Panc1 (cell line): ENCODE measurements around the gene IL13RA2. TPM values are rescaled to one million over a fixed set of nuclear protein-coding genes. Genes with fewer than 3 reads are reported as not detected.

Source experiments
- ATAC-seq: fragments of 200-7000 bp; cut with Tn5 transposase; 2 replicates; pipeline ENCODE4 v1.9.1; 2020; ENCODE audit warnings: mild to moderate bottlenecking, moderate library complexity
- Bru-seq: library from RNA; stranded (reverse); fragments of 400-500 nt; gene quantifications from one replicate; lab custom pipeline; 2021; lab: Mats Ljungman, UMichigan
- BruChase-seq, 2 experiments: library from RNA; stranded (reverse); fragments of 400-500 nt; gene quantifications; one replicate each; lab custom pipeline; 2021; lab: Mats Ljungman, UMichigan
- BruUV-seq: library from RNA; stranded (reverse); fragments of 400-500 nt; replicated peaks from 2 replicates; lab custom pipeline; 2021; lab: Mats Ljungman, UMichigan
- CTCF ChIA-PET: fragments of 300-600 bp; sonication (Branson Sonifier 250); formaldehyde crosslinking; loops from one replicate; lab custom pipeline; 2022; ENCODE audit warnings: antibody characterized with exemption; lab: Charles Lee
- POLR2A ChIA-PET: fragments of 300-600 bp; sonication (Branson Sonifier 250); formaldehyde crosslinking; loops from one replicate; lab custom pipeline; 2022; ENCODE audit warnings: antibody characterized with exemption; lab: Charles Lee
- DNase-seq: peaks from one replicate; pipeline ENCODE4 v3.0.0-alpha.2; 2010; ENCODE audit warnings: low read depth, low spot score
- H3K27ac ChIP-seq: 2 replicates; pipeline ENCODE4 v1.5.1; 2011; ENCODE audit warnings: mild to moderate bottlenecking, low read length, inconsistent platforms
- H3K27me3 ChIP-seq: fragments of 200-500 bp; sonication (Bioruptor generic); 2 replicates; pipeline ENCODE4 v1.6.0; 2014; ENCODE audit warnings: low read length, inconsistent platforms; ENCODE audit not compliant: control insufficient read depth, insufficient read depth
- H3K36me3 ChIP-seq: fragments of 200-500 bp; sonication (Bioruptor generic); 2 replicates; pipeline ENCODE4 v1.5.1; 2014; ENCODE audit warnings: inconsistent platforms, mild to moderate bottlenecking, low read length, moderate library complexity; ENCODE audit not compliant: control insufficient read depth, insufficient read depth
- H3K4me1 ChIP-seq: 2 replicates; pipeline ENCODE4 v1.5.1; 2011; ENCODE audit warnings: inconsistent platforms, mild to moderate bottlenecking, low read length, moderate library complexity; ENCODE audit not compliant: control insufficient read depth, insufficient read depth
- H3K4me3 ChIP-seq, 2 experiments: 2 replicates each; pipeline ENCODE4 v1.5.1; 2011 to 2012; ENCODE audit warnings: low read depth in 2 of 2, low read length in 2 of 2, mild to moderate bottlenecking in 2 of 2, inconsistent platforms in 1 of 2, moderate library complexity in 1 of 2
- H3K9me3 ChIP-seq: fragments of 200-500 bp; sonication (Bioruptor generic); 2 replicates; pipeline ENCODE4 v1.5.1; 2014; ENCODE audit warnings: low read depth, mild to moderate bottlenecking, inconsistent platforms, low read length, moderate library complexity; ENCODE audit not compliant: control insufficient read depth, insufficient read depth
- POLR2AphosphoS5 ChIP-seq: IDR thresholded peaks from 2 replicates; pipeline ENCODE4 v1.6.1; 2012; ENCODE audit warnings: mild to moderate bottlenecking, low read depth, low read length, moderate library complexity
- SIN3A ChIP-seq: IDR thresholded peaks from 2 replicates; pipeline ENCODE4 v1.6.1; 2012; ENCODE audit warnings: low read depth, mild to moderate bottlenecking, low read length, moderate library complexity, borderline replicate concordance; ENCODE audit not compliant: insufficient read depth
- TCF7L2 ChIP-seq: IDR thresholded peaks from 2 replicates; pipeline ENCODE4 v1.6.1; 2011; ENCODE audit warnings: mild to moderate bottlenecking, low read depth, low read length, inconsistent platforms
- in situ Hi-C: cut with HindIII; loops from 2 replicates; pipeline ENCODE4 v1.10.0; 2016; ENCODE audit warnings: low sequenced_read_pairs, low pct_unique_long_range_greater_than_20kb
- intact Hi-C: fragments of 100-400 bp; cut with micrococcal nuclease; formaldehyde crosslinking; loops from one replicate; pipeline ENCODE4 v1.10.0; 2022; ENCODE audit not compliant: unreplicated experiment
- long read RNA-seq: library from polyadenylated mRNA; unstranded; transcript quantifications from one replicate; pipeline ENCODE4 v2.0.0, GENCODE V29; 2021; ENCODE audit not compliant: unreplicated experiment
- polyA plus RNA-seq: library from polyadenylated mRNA; unstranded; fragments of >200 nt; gene quantifications from one replicate; pipeline ENCODE4 v1.2.1, GENCODE V29; 2012; ENCODE audit warnings: missing spikeins; ENCODE audit not compliant: insufficient read length
- total RNA-seq: library from RNA; stranded (reverse); gene quantifications from one replicate; pipeline ENCODE4 v1.2.1, GENCODE V29; 2021; ENCODE audit not compliant: unreplicated experiment
- TF ChIP-seq, protein P1 (sequence below): fragments of 450-650 bp; IDR thresholded peaks from 2 replicates; pipeline ENCODE4 v1.5.1; 2017; ENCODE audit warnings: mild to moderate bottlenecking
- TF ChIP-seq, protein P2 (sequence below), 2 experiments: IDR thresholded peaks; 2 replicates each; pipeline ENCODE4 v1.6.1; 2011 to 2012; ENCODE audit warnings: low read depth in 2 of 2, control low read depth in 1 of 2, low read length in 1 of 2, mild to moderate bottlenecking in 1 of 2, moderate library complexity in 1 of 2; ENCODE audit not compliant: insufficient read depth in 1 of 2

The IL13RA2 gene, protein sequence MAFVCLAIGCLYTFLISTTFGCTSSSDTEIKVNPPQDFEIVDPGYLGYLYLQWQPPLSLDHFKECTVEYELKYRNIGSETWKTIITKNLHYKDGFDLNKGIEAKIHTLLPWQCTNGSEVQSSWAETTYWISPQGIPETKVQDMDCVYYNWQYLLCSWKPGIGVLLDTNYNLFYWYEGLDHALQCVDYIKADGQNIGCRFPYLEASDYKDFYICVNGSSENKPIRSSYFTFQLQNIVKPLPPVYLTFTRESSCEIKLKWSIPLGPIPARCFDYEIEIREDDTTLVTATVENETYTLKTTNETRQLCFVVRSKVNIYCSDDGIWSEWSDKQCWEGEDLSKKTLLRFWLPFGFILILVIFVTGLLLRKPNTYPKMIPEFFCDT
- total RNA-seq (not detected), Bru-seq, nascent RNA (not detected), BruChase-seq, experiment 1, labeled RNA remaining after a 2-hour chase (percentile 6 among the genes with signal in this experiment), BruChase-seq, experiment 2, labeled RNA remaining after a 6-hour chase (not detected)
- not detected for polyA plus RNA-seq
- long read RNA-seq = 0 reads

DNA sequence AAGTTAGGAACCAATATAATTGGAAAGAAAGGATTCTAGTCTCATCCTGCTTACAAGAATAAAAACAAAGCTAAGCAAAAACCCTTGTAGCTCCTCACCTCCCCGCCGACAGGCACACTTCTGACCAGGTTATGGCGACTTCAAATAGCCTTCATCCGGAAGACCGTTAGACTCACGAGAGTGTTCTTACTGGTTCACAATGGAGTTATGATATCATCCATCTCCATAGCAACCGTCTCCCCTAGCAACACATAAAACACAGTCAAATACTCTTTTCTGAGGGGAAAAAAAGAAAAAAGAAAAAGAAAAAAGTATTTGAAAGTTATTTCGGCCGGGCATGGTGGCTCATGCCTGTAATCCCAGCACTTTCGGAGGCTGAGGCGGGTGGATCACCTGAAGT, at the start of gene IL13RA2:
TSS of gene IL13RA2 (minus strand) at position 162 of the 400 bp plus-strand sequence. CDS start 347 bp downstream, outside the sequence.
- no peak for TF ChIP-seq POLR2AphosphoS5
- no peak for TF ChIP-seq SIN3A
- TF ChIP-seq, protein P1, sequence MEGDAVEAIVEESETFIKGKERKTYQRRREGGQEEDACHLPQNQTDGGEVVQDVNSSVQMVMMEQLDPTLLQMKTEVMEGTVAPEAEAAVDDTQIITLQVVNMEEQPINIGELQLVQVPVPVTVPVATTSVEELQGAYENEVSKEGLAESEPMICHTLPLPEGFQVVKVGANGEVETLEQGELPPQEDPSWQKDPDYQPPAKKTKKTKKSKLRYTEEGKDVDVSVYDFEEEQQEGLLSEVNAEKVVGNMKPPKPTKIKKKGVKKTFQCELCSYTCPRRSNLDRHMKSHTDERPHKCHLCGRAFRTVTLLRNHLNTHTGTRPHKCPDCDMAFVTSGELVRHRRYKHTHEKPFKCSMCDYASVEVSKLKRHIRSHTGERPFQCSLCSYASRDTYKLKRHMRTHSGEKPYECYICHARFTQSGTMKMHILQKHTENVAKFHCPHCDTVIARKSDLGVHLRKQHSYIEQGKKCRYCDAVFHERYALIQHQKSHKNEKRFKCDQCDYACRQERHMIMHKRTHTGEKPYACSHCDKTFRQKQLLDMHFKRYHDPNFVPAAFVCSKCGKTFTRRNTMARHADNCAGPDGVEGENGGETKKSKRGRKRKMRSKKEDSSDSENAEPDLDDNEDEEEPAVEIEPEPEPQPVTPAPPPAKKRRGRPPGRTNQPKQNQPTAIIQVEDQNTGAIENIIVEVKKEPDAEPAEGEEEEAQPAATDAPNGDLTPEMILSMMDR = no peak
- TF ChIP-seq, protein P2, sequence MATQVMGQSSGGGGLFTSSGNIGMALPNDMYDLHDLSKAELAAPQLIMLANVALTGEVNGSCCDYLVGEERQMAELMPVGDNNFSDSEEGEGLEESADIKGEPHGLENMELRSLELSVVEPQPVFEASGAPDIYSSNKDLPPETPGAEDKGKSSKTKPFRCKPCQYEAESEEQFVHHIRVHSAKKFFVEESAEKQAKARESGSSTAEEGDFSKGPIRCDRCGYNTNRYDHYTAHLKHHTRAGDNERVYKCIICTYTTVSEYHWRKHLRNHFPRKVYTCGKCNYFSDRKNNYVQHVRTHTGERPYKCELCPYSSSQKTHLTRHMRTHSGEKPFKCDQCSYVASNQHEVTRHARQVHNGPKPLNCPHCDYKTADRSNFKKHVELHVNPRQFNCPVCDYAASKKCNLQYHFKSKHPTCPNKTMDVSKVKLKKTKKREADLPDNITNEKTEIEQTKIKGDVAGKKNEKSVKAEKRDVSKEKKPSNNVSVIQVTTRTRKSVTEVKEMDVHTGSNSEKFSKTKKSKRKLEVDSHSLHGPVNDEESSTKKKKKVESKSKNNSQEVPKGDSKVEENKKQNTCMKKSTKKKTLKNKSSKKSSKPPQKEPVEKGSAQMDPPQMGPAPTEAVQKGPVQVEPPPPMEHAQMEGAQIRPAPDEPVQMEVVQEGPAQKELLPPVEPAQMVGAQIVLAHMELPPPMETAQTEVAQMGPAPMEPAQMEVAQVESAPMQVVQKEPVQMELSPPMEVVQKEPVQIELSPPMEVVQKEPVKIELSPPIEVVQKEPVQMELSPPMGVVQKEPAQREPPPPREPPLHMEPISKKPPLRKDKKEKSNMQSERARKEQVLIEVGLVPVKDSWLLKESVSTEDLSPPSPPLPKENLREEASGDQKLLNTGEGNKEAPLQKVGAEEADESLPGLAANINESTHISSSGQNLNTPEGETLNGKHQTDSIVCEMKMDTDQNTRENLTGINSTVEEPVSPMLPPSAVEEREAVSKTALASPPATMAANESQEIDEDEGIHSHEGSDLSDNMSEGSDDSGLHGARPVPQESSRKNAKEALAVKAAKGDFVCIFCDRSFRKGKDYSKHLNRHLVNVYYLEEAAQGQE (IDR thresholded peaks at IDR 0.05; ENCODE audit: insufficient read depth in 1 of 2, low read depth in 2 of 2, low read length in 1 of 2) = no peak
- no peak for TF ChIP-seq TCF7L2
- no peaks in the 10 kb centered on the region for H3K27me3 ChIP-seq
- H3K36me3 ChIP-seq = no peaks in the 10 kb centered on the region
- no TSS peak for BruUV-seq
- CTCF ChIA-PET = no interaction called here
- H3K4me3 ChIP-seq = no peak within 1 kb of the TSS
- DNase-seq (no peak), ATAC-seq (no peak)
- H3K9me3 ChIP-seq = no peaks in the 10 kb centered on the region
- intact Hi-C loops = no loop called here
- POLR2A ChIA-PET = no interaction called here
- in situ Hi-C loops = no loop called here
- H3K27ac ChIP-seq = no peak within 1 kb of the TSS
- H3K4me1 ChIP-seq = no peaks in the 10 kb centered on the region

DNA sequence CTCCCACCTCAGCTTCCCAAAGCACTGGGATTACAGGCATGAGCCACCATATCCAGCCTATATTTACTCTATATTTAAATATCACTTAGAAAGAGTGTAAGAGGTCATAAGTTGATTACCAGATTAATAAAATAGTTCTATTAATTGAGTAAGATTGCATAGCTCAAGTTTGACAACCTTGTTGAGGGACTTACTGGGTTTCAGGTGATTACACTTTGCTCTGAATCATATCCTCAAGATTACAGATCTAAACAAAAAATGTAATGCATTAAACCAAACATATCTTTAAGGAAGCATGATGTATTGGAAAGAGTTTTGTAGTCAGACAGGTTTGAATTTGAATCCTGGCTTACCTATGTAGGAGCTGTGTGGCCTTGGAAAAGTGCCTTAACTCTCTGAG, 47.9 kb upstream of the IL13RA2 start:
- POLR2A ChIA-PET = no interaction called here
- H3K27me3 ChIP-seq = no peaks in the 10 kb centered on the region
- no peak overlapping the region for H3K27ac ChIP-seq
- DNase-seq (no peak), ATAC-seq (no peak)
- TF ChIP-seq SIN3A = no peak
- no peak for TF ChIP-seq TCF7L2
- no peak for TF ChIP-seq POLR2AphosphoS5
- TF ChIP-seq, protein P1 = no peak
- TF ChIP-seq, protein P2 (IDR thresholded peaks at IDR 0.05; ENCODE audit: insufficient read depth in 1 of 2, low read depth in 2 of 2, low read length in 1 of 2) = no peak
- CTCF ChIA-PET = no interaction called here
- in situ Hi-C loops (no loop called here), intact Hi-C loops (no loop called here)
- no peaks in the 10 kb centered on the region for H3K4me1 ChIP-seq
- H3K36me3 ChIP-seq = no peaks in the 10 kb centered on the region
- no peak overlapping the region for H3K4me3 ChIP-seq
- H3K9me3 ChIP-seq = no peaks in the 10 kb centered on the region
- BruUV-seq = no TSS peak
